ENCODE results near the gene TMEM164. TPM values are rescaled to one million over a fixed set of nuclear protein-coding genes. Genes with fewer than 3 reads are reported as not detected.

Gene TMEM164
- total RNA-seq, 6 experiments from 2014 or later, result 1.3 to 7.9 (median 2.8) TPM

DNA sequence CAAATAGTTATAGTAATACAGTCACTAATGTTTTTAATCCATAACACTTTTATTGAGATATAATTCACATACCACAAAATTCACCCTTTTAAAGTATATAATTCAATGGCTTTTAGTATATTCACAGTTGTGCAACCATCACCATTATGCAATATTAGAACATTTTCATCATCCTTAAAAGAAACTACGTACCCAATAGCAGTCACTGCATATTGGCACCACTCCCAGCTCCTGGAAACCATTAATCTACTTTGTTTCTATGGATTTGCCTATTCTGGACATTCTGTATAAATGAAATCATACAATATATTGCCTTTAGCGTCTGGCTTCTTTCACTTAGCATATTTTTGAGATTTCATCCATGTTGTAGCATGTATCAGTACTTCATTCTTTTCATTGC is 215.7 kb downstream of the TMEM164 start:
- no peaks in the 10 kb centered on the region for H3K9me3 ChIP-seq
- ATAC-seq (no peak), DNase-seq (no peak)
- TF ChIP-seq, protein P1, sequence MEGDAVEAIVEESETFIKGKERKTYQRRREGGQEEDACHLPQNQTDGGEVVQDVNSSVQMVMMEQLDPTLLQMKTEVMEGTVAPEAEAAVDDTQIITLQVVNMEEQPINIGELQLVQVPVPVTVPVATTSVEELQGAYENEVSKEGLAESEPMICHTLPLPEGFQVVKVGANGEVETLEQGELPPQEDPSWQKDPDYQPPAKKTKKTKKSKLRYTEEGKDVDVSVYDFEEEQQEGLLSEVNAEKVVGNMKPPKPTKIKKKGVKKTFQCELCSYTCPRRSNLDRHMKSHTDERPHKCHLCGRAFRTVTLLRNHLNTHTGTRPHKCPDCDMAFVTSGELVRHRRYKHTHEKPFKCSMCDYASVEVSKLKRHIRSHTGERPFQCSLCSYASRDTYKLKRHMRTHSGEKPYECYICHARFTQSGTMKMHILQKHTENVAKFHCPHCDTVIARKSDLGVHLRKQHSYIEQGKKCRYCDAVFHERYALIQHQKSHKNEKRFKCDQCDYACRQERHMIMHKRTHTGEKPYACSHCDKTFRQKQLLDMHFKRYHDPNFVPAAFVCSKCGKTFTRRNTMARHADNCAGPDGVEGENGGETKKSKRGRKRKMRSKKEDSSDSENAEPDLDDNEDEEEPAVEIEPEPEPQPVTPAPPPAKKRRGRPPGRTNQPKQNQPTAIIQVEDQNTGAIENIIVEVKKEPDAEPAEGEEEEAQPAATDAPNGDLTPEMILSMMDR (IDR thresholded peaks at IDR 0.05), result no peak
- TF ChIP-seq POLR2A (IDR thresholded peaks at IDR 0.05), result no peak
- H3K4me1 ChIP-seq, result no peaks in the 10 kb centered on the region
- WGBS (ENCODE audit: insufficient coverage, low coverage, low lambda C conversion rate, missing lambda C conversion rate), result 48% methylated on average over 2 of the region's 2 CpGs
- H3K27ac ChIP-seq, result no peak overlapping the region
- no peaks in the 10 kb centered on the region for H3K36me3 ChIP-seq
- no peaks in the 10 kb centered on the region for H3K27me3 ChIP-seq
- no peak overlapping the region for H3K4me3 ChIP-seq
- intact Hi-C loops (cut with DNase I), result no loop called here

DNA sequence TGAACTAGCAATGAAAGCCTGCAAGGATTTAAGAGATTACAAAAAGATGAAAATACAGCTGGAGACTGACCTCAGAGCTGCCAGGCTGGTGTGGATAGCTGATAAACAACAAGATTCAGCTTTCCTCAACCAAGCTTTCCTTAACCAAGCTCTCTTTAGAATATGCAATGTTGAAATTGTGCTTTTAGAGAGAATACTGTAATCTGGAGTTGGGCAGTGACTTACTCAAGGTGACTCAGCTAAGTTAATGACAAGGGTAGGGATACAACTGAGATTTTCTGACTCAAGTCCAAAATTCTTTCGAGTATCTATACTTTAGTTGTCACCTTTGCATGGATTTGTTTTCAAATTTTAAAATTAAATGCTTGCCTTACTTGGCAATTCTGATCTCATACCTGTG is 217.0 kb downstream of the TMEM164 start:
- TF ChIP-seq POLR2A (IDR thresholded peaks at IDR 0.05), result no peak
- TF ChIP-seq, protein P1 (IDR thresholded peaks at IDR 0.05), result no peak
- Histone ChIP-seq H3K4me3 (no peak overlapping the region), H3K27me3 (no peaks in the 10 kb centered on the region), H3K4me1 (no peaks in the 10 kb centered on the region), H3K36me3 (no peaks in the 10 kb centered on the region), H3K9me3 (no peaks in the 10 kb centered on the region), H3K27ac (no peak overlapping the region)
- DNase-seq (no peak), ATAC-seq (no peak)
- intact Hi-C loops (cut with DNase I), result no loop called here
- WGBS (ENCODE audit: insufficient coverage, low coverage, low lambda C conversion rate, missing lambda C conversion rate), result 56% methylated on average over 1 of the region's 1 CpG

DNA sequence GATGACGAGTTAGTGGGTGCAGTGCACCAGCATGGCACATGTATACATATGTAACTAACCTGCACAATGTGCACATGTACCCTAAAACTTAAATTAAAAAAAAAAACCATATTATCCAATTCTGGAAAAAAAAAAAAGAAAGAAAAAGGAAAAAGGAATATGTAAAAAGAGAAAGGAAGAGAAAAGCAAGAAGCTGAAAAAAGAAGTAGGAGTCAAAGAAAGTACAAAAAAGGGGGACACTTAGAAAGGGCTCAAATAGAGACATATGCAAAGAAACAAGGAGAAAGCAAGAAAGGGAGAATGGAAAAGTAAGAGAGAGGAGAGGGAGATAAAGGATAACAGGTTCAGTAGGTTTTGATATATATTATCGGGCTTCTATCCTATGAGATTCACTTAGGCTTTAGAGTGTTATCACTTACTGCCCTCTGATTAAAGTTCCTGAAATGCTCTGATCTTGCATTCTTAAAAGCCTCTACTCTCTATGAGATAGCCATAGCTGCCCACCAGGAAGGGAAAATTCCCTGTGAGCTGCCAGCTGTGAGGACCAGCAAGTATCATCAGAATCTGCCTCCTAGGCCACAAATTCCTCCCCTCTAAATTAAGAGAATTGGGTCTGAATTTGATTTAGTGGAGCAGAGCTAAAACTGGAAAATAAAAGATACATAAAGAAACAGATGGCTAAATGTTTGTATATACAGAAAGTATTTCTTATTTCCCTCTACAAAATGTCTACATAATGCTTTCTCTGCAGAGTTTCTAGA is 219.8 kb downstream of the TMEM164 start:
- no peaks in the 10 kb centered on the region for H3K27me3 ChIP-seq
- intact Hi-C loops (cut with DNase I), result no loop called here
- 82% methylated on average over 1 of the region's 2 CpGs for WGBS (ENCODE audit: insufficient coverage, low coverage, low lambda C conversion rate, missing lambda C conversion rate)

DNA sequence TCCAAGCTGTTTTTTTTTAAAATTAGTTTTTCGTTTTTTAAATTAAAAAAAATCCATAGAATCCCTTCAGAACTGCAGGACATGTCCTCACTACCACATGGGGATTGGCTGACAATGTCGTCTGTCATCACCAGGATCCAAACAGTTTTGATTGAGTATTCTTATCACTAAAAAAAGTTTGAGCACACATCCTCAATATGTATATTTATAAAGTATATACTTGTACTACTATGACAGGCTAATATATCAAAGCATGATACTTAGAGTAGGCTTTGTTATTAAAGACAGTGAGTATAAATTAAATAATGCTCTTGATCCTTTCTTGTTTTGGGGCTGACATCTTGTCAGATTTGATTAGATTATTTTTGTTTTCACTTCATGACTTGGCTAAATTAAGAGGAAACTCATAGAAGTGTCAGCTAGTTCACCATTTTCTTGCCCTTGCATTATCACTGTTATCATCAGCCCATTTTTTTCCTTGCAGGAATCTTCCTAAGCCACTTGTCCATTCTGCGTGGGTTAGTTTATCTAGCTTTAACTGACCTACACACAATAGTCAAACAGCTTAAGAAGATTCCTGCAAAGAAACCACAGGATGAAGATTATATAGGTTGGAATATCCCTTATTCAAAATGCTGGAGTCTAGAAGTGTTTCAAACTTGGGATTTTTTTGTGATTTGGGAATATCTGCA is 222.2 kb downstream of the TMEM164 start:
- ATAC-seq, result no peak
- Histone ChIP-seq H3K27me3 (no peaks in the 10 kb centered on the region), H3K4me1 (no peaks in the 10 kb centered on the region), H3K9me3 (no peaks in the 10 kb centered on the region), H3K36me3 (no peaks in the 10 kb centered on the region), H3K27ac (no peak overlapping the region), H3K4me3 (no peak overlapping the region)
- WGBS (ENCODE audit: insufficient coverage, low coverage, low lambda C conversion rate, missing lambda C conversion rate), result 27% methylated on average over 3 of the region's 3 CpGs
- DNase-seq, result no peak
- intact Hi-C loops (cut with DNase I), result no loop called here
- TF ChIP-seq POLR2A (IDR thresholded peaks at IDR 0.05), result no peak
- TF ChIP-seq, protein P1 (IDR thresholded peaks at IDR 0.05), result no peak

More for the DNA sequence above, 219.8 kb downstream of the TMEM164 start:
- Histone ChIP-seq H3K4me1 (no peaks in the 10 kb centered on the region), H3K27ac (no peak overlapping the region), H3K9me3 (no peaks in the 10 kb centered on the region), H3K4me3 (no peak overlapping the region), H3K36me3 (no peaks in the 10 kb centered on the region)
- DNase-seq (no peak), ATAC-seq (no peak)
- TF ChIP-seq POLR2A (IDR thresholded peaks at IDR 0.05), result no peak
- TF ChIP-seq, protein P1 (IDR thresholded peaks at IDR 0.05), result no peak

All from right lobe of liver (tissue), 6 donors.